Measurements from ENCODE around the gene TRIM44.

GRCh38 chr11:35742707-35743454 is 80.3 kb downstream of the TRIM44 start:
- TF ChIP-seq CTCF (IDR thresholded peaks at IDR 0.05) (no peak), POLR2A (IDR thresholded peaks at IDR 0.05) (no peak)

All from thyroid gland (tissue), 4 donors.